Fibroblast of mammary gland (primary cell): Measurements from ENCODE around the gene EVA1C.
"Not testable (repeated sequence)": the region's sequence is repeated elsewhere in the genome, so short reads cannot be mapped to it uniquely, and the experiment has no call there.

Experiments used
- DNase-seq: peaks from one replicate; pipeline ENCODE4 v3.0.0-alpha.2; 2010; ENCODE audit warnings: low read depth
- H3K4me3 ChIP-seq: 2 replicates; pipeline ENCODE4 v1.5.1; 2011; ENCODE audit warnings: low read depth, mild to moderate bottlenecking, low read length, moderate library complexity; ENCODE audit not compliant: control insufficient read depth
- CTCF ChIP-seq: conservative IDR thresholded peaks from 2 replicates; pipeline ENCODE4 v1.5.1; 2011; ENCODE audit warnings: low read depth, low read length, inconsistent platforms; ENCODE audit not compliant: control insufficient read depth, insufficient read depth

Gene EVA1C

DNA sequence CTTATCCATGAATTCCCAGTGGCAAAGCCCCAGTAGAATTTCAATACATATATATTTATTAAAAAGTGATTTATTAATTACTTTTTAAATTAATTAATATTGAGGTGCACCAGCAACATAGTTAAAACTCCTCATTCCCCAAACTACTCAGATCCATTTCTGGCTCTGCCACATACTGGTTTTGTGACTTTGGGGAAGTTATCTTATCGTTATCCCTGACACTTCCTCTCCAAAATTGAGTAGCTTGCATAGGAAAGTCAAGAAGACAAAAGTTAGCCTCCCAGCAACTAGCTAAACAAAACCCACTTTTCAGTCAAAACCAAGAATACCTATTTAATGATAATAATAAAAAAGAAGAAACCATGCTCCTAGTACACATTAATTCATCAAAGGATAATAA, 136.9 kb downstream of the EVA1C start:
- no peak for DNase-seq
- no peak for TF ChIP-seq CTCF
- H3K4me3 ChIP-seq: no peak overlapping the region

DNA sequence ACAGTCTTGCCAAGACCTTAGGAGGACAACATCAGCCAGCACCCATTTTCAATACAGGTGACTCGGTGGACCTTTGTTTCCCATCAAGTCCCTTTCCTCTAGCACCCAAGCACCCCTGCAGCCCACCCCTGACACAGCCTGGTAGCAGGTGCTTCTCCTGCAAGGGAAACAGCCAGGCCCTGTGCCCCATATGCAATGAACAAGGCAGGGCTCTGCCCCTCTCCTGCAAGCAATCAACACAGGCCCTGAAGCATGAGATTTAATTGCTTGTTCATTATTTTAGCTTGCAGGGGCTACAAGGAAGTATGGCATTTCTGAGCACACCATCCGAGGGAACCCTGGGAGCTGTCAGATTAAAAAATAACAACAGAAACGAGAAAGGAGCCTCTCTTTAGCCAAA, 137.4 kb downstream of the EVA1C start:
- no peak for TF ChIP-seq CTCF
- DNase-seq: no peak
- H3K4me3 ChIP-seq: no peak overlapping the region

GRCh38 chr21:32554832-32555638, 142.5 kb downstream of the EVA1C start:
- DNase-seq: no peak
- H3K4me3 ChIP-seq: no peak overlapping the region
- no peak for TF ChIP-seq CTCF

- H3K4me3 ChIP-seq: no peak overlapping the region
- no peak for DNase-seq
- TF ChIP-seq CTCF: no peak
These were observed 145.6 kb downstream of the EVA1C start for GRCh38 chr21:32558106-32558505.

DNA sequence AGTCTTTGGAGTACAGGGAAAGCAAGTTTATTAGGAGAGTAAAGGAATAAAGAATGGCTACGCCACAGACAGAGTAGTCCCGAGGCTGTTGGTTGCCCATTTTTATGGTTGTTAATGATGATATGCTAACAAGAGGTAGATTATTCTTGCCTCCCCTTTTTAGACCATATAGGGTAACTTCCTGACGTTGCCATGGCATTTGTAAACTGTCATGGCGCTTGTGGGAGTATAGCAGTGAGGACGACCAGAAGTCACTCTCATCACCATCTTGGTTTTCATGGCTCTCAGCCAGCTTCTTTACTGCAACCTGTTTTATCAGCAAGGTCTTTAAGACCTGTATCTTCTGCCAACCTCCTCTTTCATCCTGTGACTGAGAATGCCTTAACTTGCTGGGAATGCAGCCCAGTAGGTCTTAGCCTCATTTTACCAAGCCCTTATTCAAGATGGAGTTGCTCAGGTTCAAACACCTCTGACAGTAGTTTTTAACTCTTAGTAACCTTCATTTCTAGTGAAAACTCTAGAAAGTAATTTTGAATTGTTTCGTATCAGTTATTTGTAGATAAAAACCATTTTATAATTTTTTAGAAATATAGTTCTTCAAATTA, 146.6 kb downstream of the EVA1C start:
- no peak for DNase-seq
- H3K4me3 ChIP-seq: no peak overlapping the region

GRCh38 chr21:32560896-32561295, 148.4 kb downstream of the EVA1C start:
- no peak for TF ChIP-seq CTCF
- no peak overlapping the region for H3K4me3 ChIP-seq
- no peak for DNase-seq

More for the DNA sequence above, 146.6 kb downstream of the EVA1C start:
- no peak for TF ChIP-seq CTCF

DNA sequence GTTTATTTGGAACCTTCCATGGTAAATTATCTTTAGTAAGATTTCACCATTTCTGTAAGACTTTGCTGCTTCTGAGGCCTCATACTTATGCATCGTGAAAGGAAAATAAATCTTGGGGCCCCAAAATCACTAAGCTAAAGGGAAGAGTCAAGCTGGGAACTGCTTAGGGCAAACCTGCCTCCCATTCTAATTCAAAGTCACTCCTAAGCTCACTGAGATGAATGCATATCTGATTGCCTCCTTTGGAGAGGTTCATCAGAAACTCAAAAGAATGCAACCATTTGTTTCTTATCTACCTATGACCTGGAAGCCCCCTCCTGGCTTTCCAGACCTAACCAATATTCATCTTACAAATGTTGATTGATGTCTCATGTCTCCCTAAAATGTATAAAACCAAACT, 149.0 kb downstream of the EVA1C start:
- H3K4me3 ChIP-seq, DNase-seq: not testable (repeated sequence)
